NCI-H2227 treated with DMSO at 0.1 percent for 48 hours (cell line): ENCODE results near the gene EFTUD2.

Experiments
- DNase-seq: peaks from one replicate; lab custom pipeline; 2025; lab: John Stamatoyannopoulos, UW

The EFTUD2 gene

DNA sequence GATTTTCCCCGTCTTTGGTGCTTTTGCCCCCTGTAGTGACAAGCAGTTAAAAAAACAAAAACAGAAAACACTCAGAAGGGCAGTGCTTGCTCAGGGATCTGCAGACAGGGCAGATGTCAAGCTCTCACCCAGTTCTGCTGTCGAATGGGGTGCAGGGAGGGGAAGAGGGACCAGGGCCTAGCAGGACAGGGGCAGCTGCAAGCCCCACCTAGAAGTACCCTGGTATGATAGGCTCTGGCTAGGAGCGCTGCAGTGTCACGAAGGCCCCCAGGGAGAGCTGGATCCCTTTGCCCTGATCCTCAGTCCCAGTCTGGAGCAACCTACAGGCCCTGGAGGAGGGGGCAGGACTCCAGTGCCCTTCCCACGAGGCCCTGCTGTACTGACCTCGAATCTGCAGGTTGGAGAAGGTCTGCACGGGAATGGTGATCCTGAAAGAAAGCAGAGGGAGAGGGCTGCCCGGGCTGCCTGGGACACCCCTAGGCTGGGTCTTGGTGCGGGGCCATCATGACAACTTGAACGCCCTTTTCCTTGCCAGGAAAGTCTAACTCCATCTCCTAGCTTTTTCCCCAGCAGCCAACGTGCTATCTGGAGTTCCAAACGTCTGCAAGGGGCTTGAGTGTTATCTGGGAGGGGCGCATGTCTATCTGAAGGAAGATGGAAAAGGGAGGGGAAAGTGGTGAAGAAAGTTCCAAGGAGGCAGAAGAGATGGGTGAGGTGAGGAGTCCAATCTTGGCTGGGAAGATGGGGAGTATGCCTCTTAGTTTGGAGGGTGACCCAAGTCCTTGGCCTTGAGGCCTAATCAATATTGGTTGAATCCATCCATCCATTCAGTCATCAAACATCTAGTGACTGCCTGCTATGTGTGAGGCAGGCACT is 11.2 kb upstream of the EFTUD2 start:
- no peak for DNase-seq

DNA sequence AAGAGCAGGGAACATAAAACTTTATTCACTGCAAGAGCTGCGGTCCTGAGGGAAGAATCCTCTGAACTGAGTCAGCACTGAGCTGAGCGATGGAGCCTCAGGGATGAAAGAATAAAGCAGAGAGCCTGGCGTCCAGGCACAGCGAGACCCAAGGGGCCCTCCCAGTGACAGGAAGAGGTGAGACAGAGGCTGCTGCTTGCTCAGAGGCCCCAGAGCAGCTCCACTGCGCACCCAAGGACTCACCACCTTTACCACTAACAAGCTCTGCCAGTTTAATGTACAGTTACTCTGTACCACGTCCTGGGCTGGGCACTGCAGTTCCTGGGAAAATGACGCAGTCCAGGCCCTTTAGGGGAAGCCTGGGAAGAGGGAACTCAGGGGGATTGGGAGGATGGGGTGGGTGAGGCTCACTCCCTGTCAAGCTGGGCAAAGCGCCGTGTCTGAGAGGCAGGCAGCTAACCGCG is 10.5 kb upstream of the EFTUD2 start:
- no peak for DNase-seq

DNA sequence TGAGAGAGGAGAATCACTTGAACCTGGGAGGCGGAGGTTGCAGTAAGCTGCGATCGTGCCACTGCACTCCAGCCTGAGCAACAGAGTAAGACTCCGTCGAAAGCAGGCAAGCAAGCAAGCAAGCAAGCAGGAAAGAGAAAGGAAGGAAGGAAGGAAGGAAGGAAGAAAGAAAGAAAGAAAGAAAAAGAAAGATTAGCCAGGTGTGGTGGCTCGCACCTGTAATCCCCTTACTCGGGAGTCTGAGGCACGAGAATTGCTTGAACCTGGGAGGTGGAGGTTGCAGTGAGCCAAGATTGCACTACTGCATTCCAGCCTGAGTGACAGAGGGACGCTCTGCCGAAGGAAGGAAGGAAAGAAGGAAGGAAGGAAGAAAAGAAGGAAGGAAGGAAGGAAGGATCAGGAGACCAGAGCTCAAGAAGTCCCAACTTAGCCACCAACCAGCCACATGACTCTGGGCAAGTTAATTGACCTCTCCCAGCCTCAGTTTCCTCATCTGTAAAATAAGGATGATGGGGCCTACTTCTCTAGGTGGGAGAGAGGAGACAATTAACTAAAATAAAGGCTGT is 9.6 kb upstream of the EFTUD2 start:
- no peak for DNase-seq

DNA sequence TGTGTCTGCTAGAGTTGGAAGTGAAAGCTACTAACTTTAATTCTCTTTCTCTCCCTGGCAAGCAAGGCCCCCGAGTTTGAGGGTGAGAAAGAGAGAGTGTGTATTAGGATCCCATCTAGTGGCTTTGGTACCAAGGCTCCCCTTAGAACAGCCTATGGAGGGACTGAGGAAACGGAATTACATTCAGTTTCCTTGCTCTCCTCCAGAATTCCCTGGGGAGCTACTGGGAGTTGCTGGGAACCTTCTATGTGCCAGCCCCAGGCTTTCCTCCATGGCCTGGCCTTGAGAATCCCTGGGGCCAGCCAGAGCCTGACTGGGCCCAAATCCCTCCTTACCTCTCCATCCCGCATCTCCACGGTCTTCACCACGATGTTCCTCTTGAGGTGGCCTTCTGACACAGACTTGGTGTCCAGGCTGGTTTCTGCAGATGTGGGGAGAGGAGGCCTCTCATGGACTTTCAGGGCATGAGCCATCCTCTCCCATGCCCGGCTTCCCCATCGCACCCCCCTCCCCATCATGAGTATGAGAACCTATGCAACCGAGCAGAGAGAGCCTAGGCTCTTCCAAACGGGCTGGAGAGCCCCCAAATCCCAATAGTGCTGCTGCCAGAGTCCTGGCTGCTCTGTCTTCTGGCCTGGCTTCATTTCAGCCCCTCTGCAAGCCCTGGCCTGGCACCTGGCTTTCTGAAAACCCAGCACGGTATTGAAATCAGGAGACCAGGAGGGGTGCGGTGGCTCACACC is 8.7 kb upstream of the EFTUD2 start:
- DNase-seq: no peak

DNA sequence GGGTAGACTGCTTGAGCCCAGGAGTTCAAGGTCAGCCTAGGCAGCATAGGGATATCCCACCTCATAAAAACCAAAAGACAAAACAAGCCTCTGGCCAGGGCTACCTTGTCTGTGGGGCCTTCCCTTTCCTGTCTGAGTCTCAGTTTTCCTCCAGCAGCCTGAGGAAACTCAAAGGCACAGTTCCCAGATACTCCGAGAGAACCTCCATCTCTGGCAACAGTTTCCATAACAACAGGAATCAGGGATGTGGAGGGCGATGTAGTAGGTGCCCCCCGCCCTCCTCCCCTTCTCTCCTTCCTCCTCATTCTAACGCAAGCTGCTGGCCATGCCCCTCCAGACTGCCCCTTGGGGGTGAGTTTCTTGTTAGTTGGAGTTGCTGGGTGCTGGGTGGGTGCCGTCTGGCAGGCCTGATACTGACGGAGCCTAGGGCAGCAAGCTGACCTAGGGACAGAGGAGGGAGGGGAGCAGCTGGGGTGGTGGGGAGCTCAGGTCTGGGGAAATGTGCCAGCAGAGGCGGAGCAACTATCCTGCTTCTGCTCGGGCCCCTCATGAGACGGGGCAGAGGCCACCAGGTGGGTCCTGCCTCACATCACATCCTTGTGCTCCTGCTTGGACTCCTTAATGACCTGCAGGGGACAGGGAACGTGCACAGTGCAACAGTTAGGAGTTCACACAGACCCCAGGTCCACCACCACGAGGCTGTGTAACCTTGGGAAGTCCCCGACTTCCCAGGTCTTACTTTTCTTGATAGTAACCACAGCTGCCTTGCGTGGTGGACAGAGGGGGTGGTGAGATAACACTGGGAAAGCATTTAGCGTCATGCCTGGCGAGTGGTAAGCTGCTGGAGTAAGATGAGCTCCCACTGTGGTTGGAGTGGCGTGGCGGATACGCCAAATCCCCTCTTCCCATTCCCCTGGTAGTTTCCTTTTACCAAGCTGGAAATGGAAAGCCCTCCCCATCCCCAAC is 7.8 kb upstream of the EFTUD2 start:
- DNase-seq: no peak

DNA sequence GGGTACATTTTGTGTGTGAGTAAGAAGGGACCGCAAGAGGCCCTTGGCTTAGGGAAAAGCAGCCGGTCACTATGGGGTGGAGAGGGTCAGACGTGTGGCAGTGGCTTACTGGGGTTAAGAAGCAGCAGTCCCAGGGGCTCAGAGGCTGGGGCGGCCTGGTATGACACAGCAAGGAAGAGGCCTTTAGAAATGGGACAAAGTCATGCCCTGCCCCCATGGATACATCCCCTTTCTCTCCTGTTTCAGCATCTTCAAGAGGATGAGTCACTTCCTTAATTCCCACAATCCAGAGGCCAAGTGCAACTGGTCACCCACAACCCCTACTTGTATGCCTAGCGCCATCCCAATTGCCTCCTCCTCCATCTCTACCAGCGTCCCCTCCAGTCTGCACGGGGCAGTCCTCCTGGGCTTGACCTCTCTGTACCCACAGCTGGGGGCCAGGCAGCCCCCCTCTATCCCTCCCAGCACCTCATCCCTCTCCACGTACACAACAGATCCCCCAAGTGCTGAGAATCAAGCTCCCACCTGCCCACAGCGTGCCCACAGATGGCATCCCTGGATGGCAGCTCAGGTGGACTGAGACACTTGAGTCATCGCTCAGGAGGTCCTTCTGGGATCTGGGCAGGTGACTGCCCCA is 6.9 kb upstream of the EFTUD2 start:
- DNase-seq: no peak

DNA sequence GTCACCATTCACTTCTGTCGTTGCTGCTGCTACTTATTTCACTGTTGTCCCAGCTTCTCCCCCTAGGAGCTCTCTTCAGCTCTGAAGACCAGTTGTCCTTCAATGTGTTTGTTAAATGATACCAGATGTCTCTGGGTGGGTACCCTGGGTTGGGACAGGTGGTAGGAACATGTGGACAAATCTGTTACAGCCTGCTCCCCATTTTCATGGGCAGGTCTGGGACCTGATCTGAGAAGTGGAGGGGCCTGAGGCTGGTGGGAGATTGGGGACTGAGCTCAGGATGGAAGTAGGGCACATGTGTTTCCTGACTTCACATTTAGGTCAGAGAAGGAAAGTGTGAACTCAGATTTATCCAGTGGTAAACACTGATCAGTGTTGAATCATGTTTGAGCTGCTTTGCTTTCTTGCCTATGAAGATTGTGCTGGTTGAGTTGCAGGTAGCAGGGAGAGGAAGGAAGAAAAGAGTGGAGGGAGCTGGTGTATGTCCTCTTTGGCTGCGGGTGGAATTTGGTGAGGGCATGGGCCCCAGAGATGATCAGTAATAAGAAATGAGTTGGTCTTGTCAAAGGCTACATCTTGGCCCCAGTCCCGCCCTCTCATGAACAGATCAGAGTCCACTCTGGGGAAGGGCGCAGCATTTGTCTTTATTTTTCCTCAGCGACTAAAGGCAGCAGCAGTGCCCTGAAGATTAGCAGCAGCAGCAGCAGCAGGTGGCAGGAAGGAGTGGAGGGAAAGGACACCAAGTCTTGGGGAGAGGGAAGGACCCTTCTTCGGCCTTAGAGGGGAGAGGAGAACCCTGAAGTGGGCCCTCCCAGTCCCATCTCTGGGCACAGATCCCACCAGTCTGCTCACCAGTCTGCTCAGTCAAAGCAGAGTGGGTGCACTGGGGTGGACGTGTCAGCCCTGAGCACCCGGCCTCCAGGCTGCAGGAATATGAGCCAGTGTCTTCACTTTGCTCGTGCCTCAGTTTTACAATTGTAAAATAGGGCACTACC is 6.1 kb upstream of the EFTUD2 start:
- no peak for DNase-seq

DNA sequence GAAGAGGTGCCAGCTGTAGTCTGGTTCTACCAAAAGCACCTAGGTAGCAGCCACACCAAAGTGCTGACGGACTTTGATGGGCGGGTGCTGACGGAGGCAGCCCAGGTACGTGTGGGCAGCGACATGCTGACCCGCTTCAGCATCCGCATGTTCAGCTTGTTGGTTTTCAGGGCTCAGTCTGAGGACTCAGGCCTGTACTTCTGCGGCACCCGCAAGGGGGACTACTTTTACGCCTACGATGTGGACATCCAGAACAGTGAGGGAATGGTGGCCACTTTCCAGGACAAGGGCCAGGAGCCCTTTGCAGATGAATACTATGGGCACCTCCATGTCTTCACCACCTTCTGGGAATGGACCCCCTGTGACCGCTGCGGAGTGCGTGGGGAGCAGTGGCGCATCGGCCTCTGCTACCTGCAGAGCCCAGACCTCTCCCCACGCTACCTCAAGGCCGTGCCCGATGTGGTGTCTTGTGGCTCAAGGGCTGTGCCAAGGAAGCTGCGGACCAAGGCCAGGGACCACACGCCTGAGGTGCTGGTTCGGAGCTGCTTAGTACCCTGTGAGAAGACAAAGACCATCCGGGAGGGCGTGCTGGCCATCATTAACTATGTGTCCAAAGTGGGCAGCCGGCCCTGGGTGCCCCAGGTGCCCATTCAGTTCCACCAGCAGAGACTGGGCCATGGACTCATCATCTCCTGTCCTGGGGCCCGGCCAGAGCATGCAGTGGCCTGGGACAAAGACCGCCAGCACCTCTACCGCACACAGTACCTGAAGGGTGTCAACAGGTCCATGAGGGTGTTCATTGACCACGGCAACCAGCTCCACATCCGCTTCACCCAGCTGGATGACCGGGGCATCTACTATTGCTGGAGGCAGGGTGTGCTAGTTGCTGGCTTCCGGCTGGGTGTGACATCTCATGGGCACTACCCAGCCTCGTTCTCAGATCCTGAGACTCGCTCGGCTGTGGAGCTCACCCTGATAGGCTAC is 5.0 kb upstream of the EFTUD2 start:
- no peak for DNase-seq

DNA sequence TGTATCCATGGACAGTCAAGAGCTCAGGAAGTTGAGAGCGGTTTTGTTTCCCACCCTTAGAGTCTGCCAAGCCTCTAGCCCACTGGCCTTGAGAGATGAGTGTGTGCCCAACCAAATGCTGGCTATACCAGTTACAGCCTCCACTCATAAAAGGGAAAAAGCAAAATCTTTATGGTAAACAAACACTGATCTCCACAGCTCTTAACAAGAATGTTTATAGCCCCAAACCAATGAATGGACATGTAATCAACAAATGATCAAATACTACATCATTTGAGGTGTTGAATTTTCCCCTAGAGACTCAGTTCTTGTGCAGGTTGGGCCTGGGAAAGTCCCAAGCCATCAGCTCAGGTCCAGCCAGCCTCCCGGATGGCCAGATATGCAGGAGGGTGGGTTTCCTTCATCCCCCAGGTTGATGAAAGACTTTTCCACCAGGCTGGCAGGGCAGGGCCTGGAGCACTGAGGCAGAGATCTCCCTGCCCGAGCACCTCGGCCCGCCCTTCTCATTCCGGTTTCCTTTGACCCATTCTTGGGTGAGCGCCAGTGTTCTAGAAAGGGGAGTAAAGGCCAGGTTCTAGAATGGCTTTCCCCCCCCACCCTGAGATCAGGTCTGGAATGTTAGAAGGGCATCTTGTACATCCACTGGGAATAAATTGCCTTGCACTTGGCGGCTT is 3.9 kb upstream of the EFTUD2 start:
- no peak for DNase-seq

DNA sequence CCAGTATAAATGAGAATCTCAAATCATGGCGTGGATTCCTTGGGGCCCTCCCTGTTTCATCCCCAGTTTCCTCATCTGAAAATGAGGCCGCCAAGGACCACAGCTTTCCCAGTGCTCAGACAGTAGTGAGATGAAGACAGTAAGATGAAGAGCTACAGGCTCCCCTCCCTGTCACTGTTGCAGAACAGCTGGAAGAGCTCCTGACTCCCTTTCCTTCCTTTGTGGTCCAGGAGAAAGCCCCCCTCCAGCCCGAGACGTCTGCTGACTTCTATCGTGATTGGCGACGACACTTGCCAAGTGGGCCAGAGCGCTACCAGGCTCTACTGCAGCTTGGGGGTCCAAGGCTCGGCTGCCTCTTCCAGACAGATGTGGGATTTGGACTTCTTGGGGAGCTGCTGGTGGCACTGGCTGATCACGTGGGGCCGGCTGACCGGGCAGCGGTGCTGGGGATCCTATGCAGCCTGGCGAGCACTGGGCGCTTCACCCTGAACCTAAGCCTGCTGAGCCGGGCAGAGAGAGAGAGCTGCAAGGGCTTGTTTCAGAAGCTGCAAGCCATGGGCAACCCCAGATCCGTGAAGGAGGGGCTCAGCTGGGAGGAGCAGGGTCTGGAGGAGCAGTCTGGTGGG is 3.0 kb upstream of the EFTUD2 start:
- DNase-seq: no peak

DNA sequence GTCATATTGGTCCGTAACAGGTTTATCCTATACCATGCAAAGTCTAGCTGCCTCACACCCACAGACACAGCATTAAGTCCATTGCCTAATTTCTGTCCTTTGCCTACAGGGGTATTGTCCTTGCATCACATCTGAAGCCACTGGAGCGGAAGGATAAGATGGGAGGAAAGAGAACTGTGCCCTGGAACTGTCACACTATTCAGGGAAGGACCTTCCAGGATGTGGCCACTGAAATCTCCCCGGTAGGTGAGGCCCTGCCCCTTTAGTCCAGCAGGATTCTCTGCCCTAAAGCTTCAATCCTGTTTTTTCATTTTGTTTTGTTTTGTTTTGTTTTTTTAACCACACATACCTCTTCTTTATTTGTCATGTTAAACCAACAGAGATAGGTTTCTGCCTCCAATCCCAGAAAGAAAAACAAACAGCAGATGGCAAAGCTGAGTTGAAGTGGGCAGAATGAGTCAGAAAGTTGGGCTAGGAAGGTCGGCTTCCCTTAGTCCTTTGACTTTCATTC is 2.2 kb upstream of the EFTUD2 start:
- no peak for DNase-seq

DNA sequence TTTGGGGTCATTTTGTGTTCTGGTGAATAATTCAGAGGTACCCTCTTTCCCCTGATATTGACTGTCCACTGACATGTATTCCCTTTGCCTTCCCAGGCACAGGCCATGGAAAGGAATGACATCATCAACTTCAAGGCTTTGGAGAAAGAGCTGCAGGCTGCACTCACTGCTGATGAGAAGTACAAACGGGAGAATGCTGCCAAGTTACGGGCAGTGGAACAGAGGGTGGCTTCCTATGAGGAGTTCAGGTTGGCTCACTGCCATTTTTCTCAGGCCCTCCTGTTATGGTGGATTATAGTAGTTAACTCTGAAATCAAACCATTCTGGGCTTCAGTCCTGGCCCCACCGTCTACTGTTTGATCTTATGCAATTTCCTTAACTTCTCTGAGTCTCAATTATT is 1.6 kb upstream of the EFTUD2 start:
- no peak for DNase-seq

DNA sequence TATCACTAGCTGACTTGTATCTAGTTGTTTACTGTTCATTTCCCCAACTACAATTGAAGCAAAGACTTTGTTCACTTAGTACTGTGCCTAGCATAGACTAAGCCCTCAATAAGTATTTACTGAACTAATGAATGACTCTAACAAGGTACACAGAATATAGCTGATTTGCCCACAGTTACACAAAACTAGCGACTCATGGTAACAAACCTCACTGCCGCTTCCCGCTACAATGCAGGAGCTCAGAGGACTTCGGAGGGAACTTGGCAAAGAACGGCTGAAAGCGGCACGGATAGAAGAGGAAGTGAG is 524 bp downstream of the EFTUD2 start:
- no peak for DNase-seq

DNA sequence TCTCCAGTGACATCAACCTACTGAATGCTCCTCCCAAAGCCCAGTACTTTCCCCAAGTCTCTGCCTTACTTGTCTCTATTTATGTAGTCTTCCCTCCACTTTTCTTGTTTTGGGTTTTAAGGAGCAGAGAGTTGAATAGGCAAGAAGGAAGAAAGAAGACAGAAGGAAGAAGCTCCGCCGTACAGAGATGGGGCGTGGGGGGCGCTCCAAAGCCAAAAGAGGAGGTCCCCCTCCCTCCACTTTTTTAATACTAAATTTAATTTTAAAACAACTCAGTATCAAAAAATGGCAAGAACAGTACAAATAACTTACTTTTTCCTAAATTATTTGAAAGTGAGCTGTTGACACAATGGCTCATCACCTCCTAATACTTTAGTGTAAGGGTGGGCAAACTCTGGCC is 4.6 kb downstream of the EFTUD2 start:
- DNase-seq: no peak

DNA sequence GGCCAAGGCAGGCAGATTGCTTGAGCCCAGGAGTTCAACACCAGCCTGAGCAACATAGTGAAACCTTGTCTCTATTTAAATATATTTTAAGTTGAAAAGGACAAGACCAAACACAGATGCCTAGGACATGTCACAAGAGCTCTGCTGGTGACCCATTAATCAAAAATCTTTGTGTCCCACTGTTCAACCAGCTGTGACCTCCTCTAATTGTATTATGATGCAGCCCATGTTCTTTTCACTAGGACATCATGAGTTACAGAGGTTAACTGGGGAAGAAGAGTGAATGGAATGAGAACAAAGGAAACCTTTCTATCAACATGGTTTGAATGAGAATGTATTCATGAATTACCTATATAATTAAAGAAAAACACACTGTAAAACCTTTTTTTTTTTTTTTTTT is 7.0 kb downstream of the EFTUD2 start:
- no peak for DNase-seq

DNA sequence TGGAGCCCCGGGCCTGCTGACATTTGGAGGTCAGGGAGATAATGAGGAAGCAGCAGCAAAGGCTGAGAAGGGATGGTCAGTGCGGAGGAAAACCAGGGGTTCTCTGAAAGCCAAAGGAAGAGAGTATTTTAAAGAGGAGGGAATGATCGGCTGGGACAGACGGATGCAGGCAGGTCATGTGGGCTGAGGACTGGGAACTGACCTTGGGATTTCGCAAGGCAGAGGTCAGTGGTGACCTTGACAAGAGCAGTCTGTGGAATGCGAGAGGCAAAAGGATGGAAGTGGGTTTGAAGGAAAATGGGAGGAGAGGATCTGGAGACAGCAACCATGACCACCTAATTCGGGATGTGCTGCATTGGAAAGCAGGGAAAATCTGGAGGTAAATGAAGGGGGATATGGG is 10.2 kb downstream of the EFTUD2 start:
- DNase-seq: no peak
